Measurements from ENCODE around the gene C4BPA.

The C4BPA gene

DNA sequence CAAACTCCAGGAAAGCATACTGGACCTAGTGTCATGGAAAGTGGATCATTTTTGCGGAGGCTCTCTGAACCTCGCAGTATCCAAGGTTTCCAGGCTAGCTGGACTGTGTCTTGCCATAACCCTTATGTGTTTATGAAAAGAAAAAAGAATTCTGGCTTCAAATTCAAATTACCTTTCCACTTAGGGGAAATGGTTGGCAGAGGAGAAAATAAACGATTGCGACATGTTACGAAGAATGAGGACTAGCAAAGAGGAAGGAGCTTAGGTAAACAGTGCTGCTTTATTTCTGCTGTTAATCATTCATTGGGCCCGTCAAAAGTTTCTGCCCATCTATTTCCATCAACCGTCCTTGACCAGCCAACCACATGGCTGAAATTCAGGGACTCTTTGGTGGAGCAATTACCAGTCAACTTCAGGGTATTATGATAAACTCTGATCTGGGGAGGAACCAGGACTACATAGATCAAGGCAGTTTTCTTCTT lies at the start of gene C4BPA:
TSS of gene C4BPA (plus strand) at position 342 of the 482 bp plus-strand sequence. CDS start 8,793 bp downstream, outside the sequence.
- DNase-seq, result no peak

DNA sequence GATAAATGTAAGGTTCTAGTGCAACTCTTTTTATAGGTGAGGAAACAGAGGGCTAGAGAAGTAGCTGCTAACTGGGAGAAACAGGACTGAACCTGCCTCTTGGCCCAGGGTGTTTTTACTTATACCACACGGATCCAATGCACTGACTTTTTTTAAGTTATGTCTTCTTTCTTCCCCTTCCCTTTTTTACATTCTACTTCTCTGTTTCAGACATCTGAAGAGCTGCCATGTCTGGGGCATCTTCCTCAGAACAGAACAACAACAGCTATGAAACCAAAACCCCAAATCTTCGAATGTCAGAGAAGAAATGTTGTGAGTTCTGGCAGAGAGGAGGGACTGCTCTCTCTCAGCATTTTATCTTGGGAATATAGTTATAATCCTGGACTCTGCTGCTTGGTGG lies 49.5 kb upstream of the C4BPA start:
- DNase-seq, result no peak

DNA sequence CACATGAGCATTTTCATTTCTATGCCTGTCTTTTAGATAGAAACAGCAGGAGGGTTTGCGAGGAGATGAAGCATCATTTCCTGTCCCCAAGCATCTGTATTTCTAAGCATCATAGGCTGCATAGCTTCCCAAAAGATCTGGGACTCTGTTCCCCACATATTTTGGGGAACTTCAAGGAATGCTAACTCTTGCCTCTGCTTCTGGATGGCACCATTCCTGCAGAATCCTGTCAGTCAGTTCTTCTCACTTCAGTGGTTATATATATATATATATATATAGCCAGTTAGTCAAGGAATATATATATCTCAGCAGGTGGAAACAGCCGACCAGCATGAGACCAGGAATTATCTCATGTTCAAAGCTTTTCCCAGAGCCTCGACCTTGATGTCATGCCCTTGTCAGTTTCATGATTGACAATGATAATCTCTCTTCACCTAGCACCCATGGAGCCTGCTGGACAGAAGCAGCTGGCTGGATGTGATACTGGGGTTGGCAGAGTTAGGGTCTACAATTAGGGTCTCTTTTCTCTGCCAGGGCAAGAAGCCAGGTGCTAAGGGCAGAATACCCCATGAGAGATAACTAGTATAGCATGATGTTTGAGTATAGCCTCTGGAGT lies 48.5 kb upstream of the C4BPA start:
- no peak for DNase-seq

GRCh38 chr1:207056673-207057072 lies 47.4 kb upstream of the C4BPA start:
- DNase-seq, result no peak

GRCh38 chr1:207058252-207058651 lies 45.8 kb upstream of the C4BPA start:
- DNase-seq, result no peak

DNA sequence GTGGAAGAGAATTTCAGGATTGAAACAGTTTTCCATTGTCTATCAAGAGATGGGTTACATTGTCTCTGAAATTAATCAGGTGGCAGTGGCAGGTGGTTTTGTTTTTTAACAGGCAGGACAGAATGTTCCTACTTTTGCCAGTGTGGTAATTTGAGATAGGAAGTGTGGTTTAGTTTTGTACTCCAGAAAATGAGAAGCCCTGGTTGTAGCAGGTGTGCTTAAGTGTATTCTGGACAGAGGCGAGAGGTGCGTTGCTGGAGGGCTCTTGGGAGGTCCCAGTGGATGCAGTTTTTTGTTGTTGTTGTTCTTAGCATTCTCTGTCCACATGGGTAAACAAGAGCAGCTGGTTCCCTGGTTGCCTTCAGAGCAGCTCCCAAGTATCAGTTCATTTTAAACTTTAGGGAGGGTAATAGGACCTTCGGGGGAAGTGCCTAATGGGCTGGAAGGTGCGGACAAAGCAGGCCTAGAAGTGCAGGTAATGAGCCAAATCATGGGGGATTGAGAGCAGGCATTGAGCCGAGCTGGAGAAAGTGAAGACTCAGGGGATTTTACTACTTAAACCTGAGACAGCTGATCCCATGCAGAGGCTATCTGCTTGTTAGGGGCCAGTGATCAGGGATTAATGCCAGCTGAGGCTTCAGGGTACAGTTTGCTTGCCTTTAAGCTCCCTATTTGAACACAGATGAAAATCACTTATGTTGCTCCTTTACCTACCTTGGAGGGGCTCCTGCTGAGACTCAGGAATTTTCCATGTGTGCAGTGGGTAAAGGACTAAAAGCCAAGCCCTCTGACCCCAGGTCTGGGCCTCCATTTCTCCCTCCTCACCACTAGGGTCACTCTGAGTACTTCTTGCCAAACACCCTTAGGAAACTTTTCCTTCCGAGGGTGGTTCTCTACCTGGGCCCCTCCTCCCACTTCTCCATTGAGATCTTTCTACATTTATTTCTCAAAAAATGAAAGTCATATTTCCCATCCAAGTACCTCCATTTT lies 44.9 kb upstream of the C4BPA start:
- DNase-seq, result no peak

- no peak for DNase-seq
Observed at GRCh38 chr1:207059881-207060280, 44.2 kb upstream of the C4BPA start.

- no peak for DNase-seq
Observed at GRCh38 chr1:207060596-207060995, 43.4 kb upstream of the C4BPA start.

GRCh38 chr1:207062058-207062457 lies 42.0 kb upstream of the C4BPA start:
- no peak for DNase-seq

DNA sequence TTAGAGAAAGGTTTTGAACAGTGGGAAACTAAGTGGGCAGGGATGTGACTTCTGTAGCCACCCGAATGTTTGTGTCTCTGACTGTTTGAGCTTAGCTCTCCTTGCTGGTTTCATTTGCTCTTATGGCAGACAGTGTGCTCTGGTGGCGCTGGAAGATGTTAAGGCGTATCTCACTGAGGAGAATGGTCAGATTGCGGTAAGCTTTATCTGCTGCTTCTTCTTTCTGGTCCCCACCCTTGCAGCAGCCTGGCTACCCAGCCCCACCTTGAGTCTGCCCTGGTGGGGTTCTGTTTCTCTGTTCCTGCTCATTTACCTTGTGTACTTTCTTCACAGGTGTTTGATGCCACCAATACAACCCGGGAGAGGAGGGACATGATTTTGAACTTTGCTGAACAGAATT lies 41.0 kb upstream of the C4BPA start:
- DNase-seq, result no peak

GRCh38 chr1:207064561-207064960 lies 39.5 kb upstream of the C4BPA start:
- no peak for DNase-seq

DNA sequence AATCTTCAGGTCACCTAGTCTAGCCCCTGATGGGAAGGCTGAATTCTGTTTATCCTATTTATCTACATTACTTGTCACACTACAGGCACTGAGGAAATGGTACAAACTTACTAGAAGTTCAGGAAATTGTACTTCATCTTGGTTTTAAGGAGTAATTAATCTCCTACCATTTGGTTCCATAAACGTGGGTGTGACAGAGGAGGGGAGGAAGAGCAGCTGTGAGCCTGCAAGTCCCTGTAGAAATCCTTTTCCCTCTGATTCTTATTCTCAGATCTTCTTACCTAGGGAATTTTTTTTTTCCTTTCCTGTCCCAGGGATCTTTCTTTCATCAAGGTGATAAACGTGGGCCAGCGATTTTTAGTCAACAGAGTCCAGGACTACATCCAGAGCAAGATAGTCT lies 36.8 kb upstream of the C4BPA start:
- DNase-seq, result no peak

DNA sequence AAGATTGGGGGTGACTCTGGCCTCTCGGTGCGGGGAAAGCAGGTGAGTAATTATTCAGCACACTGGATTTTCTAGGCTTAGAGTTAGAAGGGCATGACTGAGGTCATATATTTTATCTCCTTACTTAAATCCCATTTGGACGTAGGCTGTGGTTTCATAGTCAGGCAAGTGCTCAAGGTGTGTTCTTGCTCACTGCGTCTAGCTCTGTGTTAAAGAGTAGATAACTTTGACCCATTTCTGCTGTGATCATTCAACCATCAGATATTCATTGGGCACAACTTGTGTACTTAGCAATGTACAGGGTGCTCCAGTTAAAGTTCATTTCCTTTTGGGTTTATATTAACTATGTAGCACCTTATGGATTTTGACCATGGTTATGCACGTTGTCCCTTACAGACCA lies 36.4 kb upstream of the C4BPA start:
- no peak for DNase-seq

DNA sequence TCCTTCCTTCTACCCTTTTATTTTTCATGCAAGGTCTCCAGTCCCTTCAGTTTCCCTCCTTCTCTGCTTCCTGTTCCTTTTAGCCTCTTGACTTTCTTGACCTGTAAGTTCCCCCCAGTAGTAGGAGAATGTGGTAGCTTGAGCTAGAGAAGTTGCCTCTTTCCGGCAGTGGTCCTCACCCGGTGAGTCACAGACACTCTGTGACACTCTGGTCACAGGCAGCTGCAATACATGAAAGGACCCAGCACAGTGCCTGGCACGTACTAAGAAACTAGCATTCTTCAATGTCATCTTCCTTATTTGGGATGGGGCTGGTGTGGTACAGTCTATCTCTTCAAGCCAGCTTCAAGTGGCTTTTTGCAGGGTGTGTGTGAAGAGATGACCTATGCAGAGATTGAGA lies 35.0 kb upstream of the C4BPA start:
- no peak for DNase-seq

DNA sequence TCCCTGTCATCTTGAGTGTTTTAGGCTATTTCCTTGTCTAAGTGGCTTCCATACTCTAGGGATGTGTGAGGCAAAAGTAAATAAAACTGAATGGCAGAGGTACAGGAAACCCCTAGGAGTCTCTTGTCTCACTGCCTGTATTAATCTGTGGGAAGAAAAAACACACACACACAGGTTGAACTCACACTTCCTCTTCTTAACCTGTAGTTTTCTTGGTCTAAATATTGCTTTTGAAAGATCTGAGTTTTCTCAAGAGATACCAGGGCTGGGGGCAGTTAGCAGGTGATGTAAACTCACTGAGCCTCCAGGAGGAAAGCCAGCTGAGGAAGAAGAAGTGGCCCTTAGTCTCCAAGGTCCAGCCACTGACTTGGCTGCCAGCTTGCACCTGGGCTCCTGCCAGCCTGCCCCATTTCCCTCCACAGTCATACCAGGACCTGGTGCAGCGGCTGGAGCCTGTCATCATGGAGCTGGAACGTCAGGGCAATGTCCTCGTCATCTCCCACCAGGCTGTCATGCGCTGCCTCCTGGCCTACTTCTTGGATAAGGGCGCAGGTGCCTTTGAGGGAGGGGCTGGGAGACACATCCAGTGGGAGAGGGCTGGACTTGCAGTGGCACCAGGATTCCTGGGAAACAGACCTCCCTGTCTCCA lies 34.1 kb upstream of the C4BPA start:
- DNase-seq, result no peak

DNA sequence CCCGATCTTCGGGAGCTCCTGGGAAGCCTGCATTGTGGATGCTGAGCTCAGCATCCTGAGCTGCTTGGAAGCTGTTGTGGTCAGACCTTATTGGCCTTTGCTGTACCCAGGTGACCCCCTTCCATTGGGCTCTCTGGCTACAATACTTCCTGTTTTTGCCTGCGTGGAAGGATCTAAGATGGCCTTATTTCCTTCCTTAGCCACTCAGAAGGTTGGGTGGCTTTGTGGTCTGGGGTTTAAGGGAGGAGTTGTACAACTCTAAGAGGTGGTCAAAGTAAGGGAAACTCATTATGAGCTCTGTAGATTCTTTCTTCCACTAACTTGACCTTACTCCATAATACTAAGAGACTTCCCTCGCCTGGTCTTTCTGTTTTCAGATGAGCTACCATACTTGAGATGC lies 33.2 kb upstream of the C4BPA start:
- DNase-seq, result no peak

DNA sequence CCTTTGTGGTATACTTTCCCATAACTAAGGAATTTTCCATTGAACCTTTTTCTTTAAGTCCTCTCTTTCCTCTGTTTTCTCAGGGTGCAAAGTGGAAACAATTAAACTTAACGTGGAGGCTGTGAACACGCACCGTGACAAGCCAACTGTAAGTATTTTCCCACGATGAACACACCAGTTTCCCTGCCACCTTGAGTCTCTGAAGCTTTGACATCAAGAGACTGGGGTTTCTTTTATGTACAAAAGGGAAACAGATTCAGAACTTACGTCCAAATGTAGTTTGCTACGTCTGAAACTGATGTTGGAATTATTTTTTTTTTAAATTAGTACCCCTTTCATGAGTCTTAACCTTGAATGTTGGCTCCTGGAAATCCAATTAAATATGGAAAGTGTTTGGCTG lies 32.6 kb upstream of the C4BPA start:
- no peak for DNase-seq

DNA sequence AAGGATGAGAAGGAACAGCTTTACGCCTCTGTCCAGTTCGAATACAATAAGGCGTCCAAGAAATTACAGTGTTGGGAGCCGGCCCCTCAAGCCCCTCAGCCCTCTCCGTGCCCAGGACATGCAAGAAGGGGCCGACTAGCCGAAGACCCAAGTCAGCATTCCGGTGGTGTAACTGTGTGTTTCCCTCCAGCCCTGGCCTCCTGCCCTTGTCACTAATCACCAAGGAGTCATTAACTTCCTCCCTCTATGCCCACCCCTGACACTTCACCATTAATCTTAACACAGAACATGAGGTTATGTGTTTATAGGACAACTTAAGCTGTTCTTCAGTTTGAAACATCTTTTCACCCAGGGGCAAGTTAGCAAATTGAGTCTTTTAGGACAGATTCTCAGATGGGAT lies 31.8 kb upstream of the C4BPA start:
- no peak for DNase-seq

DNA sequence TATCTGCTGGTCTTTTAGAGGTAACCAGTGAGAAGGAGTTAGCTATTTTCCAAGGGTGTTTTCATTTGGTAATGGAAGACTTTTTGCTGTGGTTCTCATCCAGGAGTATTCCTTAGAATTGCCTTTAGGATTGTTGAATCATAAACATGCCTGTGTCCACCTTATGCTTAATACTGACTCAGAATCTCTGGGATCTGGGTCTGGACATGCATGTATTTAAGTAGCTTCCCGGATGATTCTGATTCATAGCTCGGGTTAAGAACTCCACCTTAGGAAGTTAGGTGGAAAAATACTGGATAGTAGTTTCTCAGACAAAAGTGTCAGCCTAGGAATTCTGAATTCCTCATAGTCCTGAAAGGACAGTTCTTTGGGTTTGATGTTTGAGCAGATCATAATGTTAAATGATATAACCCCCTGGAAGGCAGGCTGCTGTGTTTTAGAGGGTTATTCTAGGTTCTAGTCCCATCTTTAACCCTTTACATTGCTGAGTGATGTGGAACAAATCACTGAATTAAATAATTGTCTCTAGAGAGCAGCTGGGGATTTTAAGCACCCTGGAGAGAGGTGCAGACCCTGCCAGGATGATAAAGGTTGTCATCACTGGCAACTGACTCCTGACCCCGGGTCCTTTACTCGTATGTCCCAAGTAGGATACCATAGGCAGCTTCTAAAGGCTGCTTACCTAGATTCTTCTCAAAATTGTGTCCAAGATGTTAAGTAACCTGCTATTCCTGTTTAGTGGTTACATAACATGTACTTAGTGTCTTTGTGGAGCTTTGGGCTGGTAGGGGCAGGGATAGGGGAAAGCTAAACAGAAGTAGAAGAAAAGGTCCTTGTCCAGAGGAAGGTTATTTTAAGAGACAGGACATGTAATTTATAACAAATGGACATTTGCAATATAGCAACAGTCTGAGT lies 29.9 kb upstream of the C4BPA start:
- DNase-seq, result no peak

DNA sequence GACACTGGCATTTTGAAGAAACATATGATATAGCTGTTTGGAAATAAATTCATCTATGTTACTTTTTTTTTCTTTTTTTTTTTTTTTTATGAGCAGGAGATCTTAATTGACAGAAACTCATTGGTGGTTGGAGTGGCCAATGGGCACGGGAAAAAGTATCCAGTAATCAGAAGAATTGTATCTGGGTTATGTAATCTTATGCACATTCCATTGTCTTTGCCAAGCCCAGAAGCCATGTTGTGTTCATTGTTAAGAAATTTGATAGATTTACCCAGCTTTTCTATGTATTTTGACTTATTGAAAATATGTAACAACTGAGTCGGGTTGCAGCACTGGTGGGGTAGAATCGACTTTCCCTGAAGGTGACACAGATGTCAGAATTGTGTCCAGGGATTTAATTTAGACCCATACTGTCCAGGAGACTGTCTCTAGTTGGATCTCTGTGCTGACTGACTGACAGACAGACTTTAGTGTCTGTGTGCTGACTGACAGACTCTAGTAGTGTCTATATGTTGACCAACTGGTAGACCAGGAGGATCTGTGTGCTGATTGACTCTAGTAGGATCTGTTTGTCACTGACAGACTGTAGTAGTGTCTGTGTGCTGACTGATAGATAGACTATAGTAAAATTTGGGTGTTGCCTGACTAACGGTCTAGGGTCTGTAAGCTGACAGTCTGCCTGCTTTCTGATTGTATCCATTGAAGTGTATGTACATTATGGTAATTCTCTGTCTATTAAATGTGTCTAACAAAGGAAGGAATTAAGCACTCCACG lies 27.7 kb upstream of the C4BPA start:
- DNase-seq, result no peak

DNA sequence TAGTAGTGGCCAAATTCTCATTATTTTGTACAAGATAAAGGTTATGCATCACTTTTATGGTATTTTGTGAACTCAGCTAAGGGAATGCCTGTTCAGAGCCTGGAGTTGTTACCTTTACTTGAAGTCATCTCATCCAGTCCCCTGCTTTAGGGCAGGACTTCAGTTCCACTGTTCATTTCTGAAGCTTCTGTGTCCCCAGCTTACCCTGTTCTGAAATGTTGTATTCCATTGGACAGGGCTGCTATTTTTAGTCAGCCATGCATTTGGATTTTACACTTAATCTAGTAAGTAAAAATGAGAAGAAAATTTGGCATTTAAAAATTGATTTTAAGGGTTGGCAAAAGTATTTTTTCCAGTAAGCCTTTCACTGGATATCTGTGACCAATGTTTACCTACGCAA lies 27.0 kb upstream of the C4BPA start:
- no peak for DNase-seq
